HCT116 (cell line): Measurements from ENCODE around the gene MAP3K12. TPM values are rescaled to one million over a fixed set of nuclear protein-coding genes. Genes with fewer than 3 reads are reported as not detected.

Experiments
- ATAC-seq: fragments of 200-7000 bp; cut with Tn5 transposase; 2 replicates; pipeline ENCODE4 v1.9.1; 2020; ENCODE audit warnings: mild to moderate bottlenecking, moderate library complexity
- BruUV-seq: library from RNA; stranded (reverse); fragments of 400-500 nt; replicated peaks from 2 replicates; lab custom pipeline; 2021; lab: Mats Ljungman, UMichigan
- CTCF ChIA-PET: fragments of 300-600 bp; sonication (Branson Sonifier 250); formaldehyde crosslinking; loops from one replicate; lab custom pipeline; 2021; ENCODE audit warnings: antibody characterized with exemption; lab: Charles Lee
- POLR2A ChIA-PET: fragments of 300-600, 350-600 bp; sonication (Branson Sonifier 250); formaldehyde crosslinking; loops from one replicate; lab custom pipeline; 2021; ENCODE audit warnings: antibody characterized with exemption; lab: Charles Lee
- RAD21 ChIA-PET, 2 experiments: fragments of 300-600 bp; sonication (Branson Sonifier 250); formaldehyde crosslinking; loops; one replicate each; lab custom pipeline; 2023; ENCODE audit warnings: low total read pairs in 2 of 2; ENCODE audit not compliant: uncharacterized antibody in 2 of 2, unreplicated experiment in 2 of 2, low non-redundant PET in 1 of 2; lab: Charles Lee
- DNase-seq: peaks from one replicate; pipeline ENCODE4 v3.0.0-alpha.2; 2010; ENCODE audit warnings: low read depth, low spot score
- H2AFZ ChIP-seq: fragments of 200-600 bp; shearing (Covaris generic), sonication (generic); 2 replicates; pipeline ENCODE4 v1.6.1; 2017; ENCODE audit warnings: low read depth, mixed run types, mixed read lengths, antibody characterized with exemption, low read length; ENCODE audit not compliant: poor library complexity, severe bottlenecking
- H3K27ac ChIP-seq: 2 replicates; pipeline ENCODE4 v1.5.1; 2012; ENCODE audit warnings: low read depth, low read length
- H3K27me3 ChIP-seq: fragments of 200-600 bp; sonication (generic); 2 replicates; pipeline ENCODE4 v1.6.1; 2016; ENCODE audit warnings: mixed run types, low read length, mixed read lengths; ENCODE audit not compliant: insufficient read depth
- H3K36me3 ChIP-seq, 2 experiments: fragments of 200-500 bp in 1 of 2; fragments of 200-600 bp in 1 of 2; sonication (Bioruptor generic) in 1 of 2; sonication (generic) in 1 of 2; 2 replicates each; pipeline versions ENCODE4 v1.5.1 to v1.6.1; 2014 to 2016; ENCODE audit warnings: low read length in 2 of 2, inconsistent platforms in 1 of 2, mixed read lengths in 1 of 2, mixed run types in 1 of 2; ENCODE audit not compliant: insufficient read depth in 2 of 2, control insufficient read depth in 1 of 2
- H3K4me1 ChIP-seq, 2 experiments: fragments of 200-600 bp in 1 of 2; sonication (generic) in 1 of 2; 2 replicates each; pipeline versions ENCODE4 v1.5.1 to v1.6.1; 2012 to 2017; ENCODE audit warnings: low read length in 2 of 2, inconsistent platforms in 1 of 2, mild to moderate bottlenecking in 1 of 2, mixed read lengths in 1 of 2, mixed run types in 1 of 2, moderate library complexity in 1 of 2; ENCODE audit not compliant: insufficient read depth in 2 of 2, control insufficient read depth in 1 of 2
- H3K4me2 ChIP-seq: fragments of 200-600 bp; sonication (generic); 2 replicates; pipeline ENCODE4 v1.6.1; 2017; ENCODE audit warnings: mixed run types, low read length, mixed read lengths
- H3K4me3 ChIP-seq, 2 experiments: fragments of 200-600 bp in 1 of 2; sonication (generic) in 1 of 2; replicated peaks in 1 of 2; 2 replicates each; pipeline ENCODE4 v1.5.1; 2011 to 2016; ENCODE audit warnings: low read length in 2 of 2, control low read depth in 1 of 2, low read depth in 1 of 2, mild to moderate bottlenecking in 1 of 2, mixed read lengths in 1 of 2, mixed run types in 1 of 2
- H3K79me2 ChIP-seq: fragments of 200-600 bp; sonication (generic); 2 replicates; pipeline ENCODE4 v1.6.1; 2017; ENCODE audit warnings: mild to moderate bottlenecking, mixed run types, low read length, moderate library complexity, mixed read lengths; ENCODE audit not compliant: insufficient read depth
- H3K9ac ChIP-seq: fragments of 200-600 bp; sonication (generic); 2 replicates; pipeline ENCODE4 v1.6.1; 2016; ENCODE audit warnings: low read length, mixed read lengths
- H3K9me2 ChIP-seq: fragments of 200-600 bp; sonication (generic), shearing (Covaris generic); 2 replicates; pipeline ENCODE4 v1.6.1; 2017; ENCODE audit warnings: mixed run types, mild to moderate bottlenecking, moderate library complexity; ENCODE audit not compliant: insufficient read depth
- H3K9me3 ChIP-seq, 2 experiments: fragments of 200-500 bp in 1 of 2; fragments of 200-600 bp in 1 of 2; sonication (Bioruptor generic) in 1 of 2; sonication (generic) in 1 of 2; 2 replicates each; pipeline ENCODE4 v1.6.1; 2014 to 2017; ENCODE audit warnings: low read length in 2 of 2, mixed read lengths in 2 of 2, inconsistent platforms in 1 of 2, low read depth in 1 of 2, mild to moderate bottlenecking in 1 of 2, mixed run types in 1 of 2, moderate library complexity in 1 of 2; ENCODE audit not compliant: control insufficient read depth in 1 of 2, insufficient read depth in 1 of 2
- H4K20me1 ChIP-seq: fragments of 200-600 bp; sonication (generic), shearing (Covaris generic); 2 replicates; pipeline ENCODE4 v1.6.1; 2017; ENCODE audit warnings: mixed run types, mild to moderate bottlenecking, moderate library complexity; ENCODE audit not compliant: insufficient read depth
- CBX3 ChIP-seq: IDR thresholded peaks from 2 replicates; pipeline ENCODE4 v1.6.1; 2012; ENCODE audit warnings: low read depth
- CTCF ChIP-seq, 3 experiments: fragments of 200-600 bp in 1 of 3; sonication (generic) in 1 of 3; IDR thresholded peaks in 2 of 3; conservative IDR thresholded peaks in 1 of 3; 2 replicates each; pipeline ENCODE4 v1.5.1; 2012 to 2017; ENCODE audit warnings: low read depth in 2 of 3, low read length in 2 of 3, antibody characterized with exemption in 1 of 3, borderline replicate concordance in 1 of 3, control low read depth in 1 of 3, mild to moderate bottlenecking in 1 of 3, mixed read lengths in 1 of 3, mixed run types in 1 of 3, moderate library complexity in 1 of 3; ENCODE audit not compliant: insufficient read depth in 1 of 3
- ELF1 ChIP-seq: IDR thresholded peaks from 2 replicates; pipeline ENCODE4 v1.6.1; 2012; ENCODE audit warnings: low read depth, borderline replicate concordance
- EZH2 ChIP-seq: fragments of 200-600 bp; sonication (generic); IDR thresholded peaks from 2 replicates; pipeline ENCODE4 v1.6.1; 2017; ENCODE audit warnings: antibody characterized with exemption, mixed run types
- FOSL1 ChIP-seq: IDR thresholded peaks from 2 replicates; pipeline ENCODE4 v1.6.1; 2012; ENCODE audit warnings: low read depth
- JUND ChIP-seq: IDR thresholded peaks from 2 replicates; pipeline ENCODE4 v1.6.1; 2012
- MAX ChIP-seq: IDR thresholded peaks from 2 replicates; pipeline ENCODE4 v1.6.1; 2012
- POLR2A ChIP-seq: IDR thresholded peaks from 2 replicates; pipeline ENCODE4 v1.7.0; 2011; ENCODE audit warnings: borderline replicate concordance; ENCODE audit not compliant: insufficient read depth, insufficient read length; ENCODE audit errors: extremely low read depth
- POLR2AphosphoS5 ChIP-seq: IDR thresholded peaks from 2 replicates; pipeline ENCODE4 v1.6.1; 2011; ENCODE audit warnings: mild to moderate bottlenecking, low read depth, low read length, moderate library complexity
- SIN3A ChIP-seq: IDR thresholded peaks from 2 replicates; pipeline ENCODE4 v1.6.1; 2012; ENCODE audit warnings: low read depth
- TCF7L2 ChIP-seq: IDR thresholded peaks from 2 replicates; pipeline ENCODE4 v1.7.0; 2011; ENCODE audit warnings: borderline replicate concordance, inconsistent platforms; ENCODE audit not compliant: insufficient read depth, insufficient read length; ENCODE audit errors: extremely low read depth
- ZFX ChIP-seq: fragments of 450-650 bp; IDR thresholded peaks from 2 replicates; pipeline ENCODE4 v1.6.1; 2017
- intact Hi-C: fragments of 100-400 bp; cut with micrococcal nuclease; formaldehyde crosslinking; loops from 2 replicates; pipeline ENCODE4 v1.10.0; 2022
- total RNA-seq: library from RNA; stranded (reverse); gene quantifications from one replicate; pipeline ENCODE4 v1.2.1, GENCODE V29; 2021; ENCODE audit not compliant: unreplicated experiment
- TF ChIP-seq, protein P1 (sequence below): IDR thresholded peaks from 2 replicates; pipeline ENCODE4 v1.6.1; 2012
- TF ChIP-seq, protein P2 (sequence below): IDR thresholded peaks from 2 replicates; pipeline ENCODE4 v1.6.1; 2012; ENCODE audit warnings: low read depth

MAP3K12 gene
- total RNA-seq, 1 experiment from 2014 or later: 16.3 TPM

DNA sequence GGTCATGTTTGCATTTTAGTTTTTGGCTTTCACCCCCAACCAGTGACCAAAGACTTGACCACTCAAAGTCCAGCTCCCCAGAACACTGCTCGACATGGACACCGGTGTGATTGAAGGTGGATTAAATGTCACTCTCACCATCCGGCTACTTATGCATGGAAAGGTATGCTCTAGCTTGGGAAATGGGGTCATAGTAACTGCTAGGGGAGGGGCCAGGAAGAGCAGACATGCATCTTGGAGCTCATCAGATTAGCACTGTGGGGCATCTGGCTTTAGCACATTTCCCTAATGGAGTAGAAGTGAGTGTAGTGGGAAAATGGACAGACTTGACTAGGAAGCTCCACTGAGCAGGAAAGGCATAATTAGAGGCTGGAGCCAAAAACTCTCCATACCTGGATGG lies 44.6 kb downstream of the MAP3K12 start:
- intact Hi-C loops: loop anchor here (5.0 kb wide), 1 partner anchor 72 kb away; the partner anchor contains the start of gene SP1
- no TSS peak for BruUV-seq
- Histone ChIP-seq H3K27me3 (no peaks in the 10 kb centered on the region), H3K9me3 (no peaks in the 10 kb centered on the region), H3K9me2 (no peaks in the 10 kb centered on the region), H3K9ac (no peak overlapping the region), H3K4me3 (no peak overlapping the region), H4K20me1 (peaks cover 54% of the 10 kb centered on the region; the same call in 1 of the 2 replicates), H3K36me3 (peaks cover 50 to 59% of the 10 kb centered on the region in 2 experiments), H3K27ac (no peak overlapping the region), H3K4me1 (peaks cover 0 to 14% of the 10 kb centered on the region in 2 experiments; a peak in 3 of 4 replicates), H2AFZ (no peak overlapping the region), H3K79me2 (peaks cover 76% of the 10 kb centered on the region), H3K4me2 (no peak overlapping the region)
- DNase-seq (no peak), ATAC-seq (no peak)
- ChIA-PET RAD21 (no interaction called here), CTCF (no interaction called here), POLR2A (interaction anchor here (0.5 kb wide), 1 partner anchor 136 kb away, joined by 3 read pairs; no protein-coding TSS in a partner anchor)
- no peak for TF ChIP-seq ZFX
- TF ChIP-seq SIN3A: no peak
- TF ChIP-seq, protein P1, sequence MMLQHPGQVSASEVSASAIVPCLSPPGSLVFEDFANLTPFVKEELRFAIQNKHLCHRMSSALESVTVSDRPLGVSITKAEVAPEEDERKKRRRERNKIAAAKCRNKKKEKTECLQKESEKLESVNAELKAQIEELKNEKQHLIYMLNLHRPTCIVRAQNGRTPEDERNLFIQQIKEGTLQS: no peak
- no peak for TF ChIP-seq FOSL1
- TF ChIP-seq, protein P2, sequence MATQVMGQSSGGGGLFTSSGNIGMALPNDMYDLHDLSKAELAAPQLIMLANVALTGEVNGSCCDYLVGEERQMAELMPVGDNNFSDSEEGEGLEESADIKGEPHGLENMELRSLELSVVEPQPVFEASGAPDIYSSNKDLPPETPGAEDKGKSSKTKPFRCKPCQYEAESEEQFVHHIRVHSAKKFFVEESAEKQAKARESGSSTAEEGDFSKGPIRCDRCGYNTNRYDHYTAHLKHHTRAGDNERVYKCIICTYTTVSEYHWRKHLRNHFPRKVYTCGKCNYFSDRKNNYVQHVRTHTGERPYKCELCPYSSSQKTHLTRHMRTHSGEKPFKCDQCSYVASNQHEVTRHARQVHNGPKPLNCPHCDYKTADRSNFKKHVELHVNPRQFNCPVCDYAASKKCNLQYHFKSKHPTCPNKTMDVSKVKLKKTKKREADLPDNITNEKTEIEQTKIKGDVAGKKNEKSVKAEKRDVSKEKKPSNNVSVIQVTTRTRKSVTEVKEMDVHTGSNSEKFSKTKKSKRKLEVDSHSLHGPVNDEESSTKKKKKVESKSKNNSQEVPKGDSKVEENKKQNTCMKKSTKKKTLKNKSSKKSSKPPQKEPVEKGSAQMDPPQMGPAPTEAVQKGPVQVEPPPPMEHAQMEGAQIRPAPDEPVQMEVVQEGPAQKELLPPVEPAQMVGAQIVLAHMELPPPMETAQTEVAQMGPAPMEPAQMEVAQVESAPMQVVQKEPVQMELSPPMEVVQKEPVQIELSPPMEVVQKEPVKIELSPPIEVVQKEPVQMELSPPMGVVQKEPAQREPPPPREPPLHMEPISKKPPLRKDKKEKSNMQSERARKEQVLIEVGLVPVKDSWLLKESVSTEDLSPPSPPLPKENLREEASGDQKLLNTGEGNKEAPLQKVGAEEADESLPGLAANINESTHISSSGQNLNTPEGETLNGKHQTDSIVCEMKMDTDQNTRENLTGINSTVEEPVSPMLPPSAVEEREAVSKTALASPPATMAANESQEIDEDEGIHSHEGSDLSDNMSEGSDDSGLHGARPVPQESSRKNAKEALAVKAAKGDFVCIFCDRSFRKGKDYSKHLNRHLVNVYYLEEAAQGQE: no peak
- no peak for TF ChIP-seq MAX
- TF ChIP-seq CBX3: no peak
- TF ChIP-seq CTCF (IDR thresholded peaks at IDR 0.05 in 2 of 3, conservative IDR thresholded peaks at IDR 0.05 in 1 of 3; ENCODE audit: borderline replicate concordance in 1 of 3, insufficient read depth in 1 of 3, low read depth in 2 of 3, low read length in 2 of 3): no peak
- no peak for TF ChIP-seq POLR2AphosphoS5
- no peak for TF ChIP-seq POLR2A
- no peak for TF ChIP-seq TCF7L2
- TF ChIP-seq ELF1: no peak
- TF ChIP-seq JUND: no peak
- no peak for TF ChIP-seq EZH2
